ENCODE results near the gene AKT2.

- no peak for TF ChIP-seq CTCF (IDR thresholded peaks at IDR 0.05)
- TF ChIP-seq POLR2A (IDR thresholded peaks at IDR 0.05): no peak
- no peak for TF ChIP-seq EP300 (IDR thresholded peaks at IDR 0.05)
These were observed 40.4 kb downstream of the AKT2 start for GRCh38 chr19:40244579-40245317.

All from ovary (tissue), 3 donors.